Activated CD4-positive, alpha-beta T cell treated with anti-CD3 and anti-CD28 coated beads, Interleukin-2, amount 10 ng/mL, durations not matched to agents 24 days and 14 days (primary cell): ENCODE measurements around the gene PRKAG2. TPM values are rescaled to one million over a fixed set of nuclear protein-coding genes. Genes with fewer than 3 reads are reported as not detected.
"Not testable (repeated sequence)": the region's sequence is repeated elsewhere in the genome, so short reads cannot be mapped to it uniquely, and the experiment has no call there.

Experiments used
- DNase-seq: peaks from one replicate; pipeline ENCODE4 v3.0.0; 2022
- H3K27ac Mint-ChIP-seq: one replicate; pipeline ENCODE4 v1.8.0; 2022; ENCODE audit warnings: mild to moderate bottlenecking, mixed read lengths
- H3K27me3 Mint-ChIP-seq: one replicate; pipeline ENCODE4 v1.8.0; 2022; ENCODE audit warnings: mixed read lengths
- H3K36me3 Mint-ChIP-seq: one replicate; pipeline ENCODE4 v1.8.0; 2022; ENCODE audit warnings: low read depth, mild to moderate bottlenecking, mixed read lengths
- H3K4me1 Mint-ChIP-seq: one replicate; pipeline ENCODE4 v1.8.0; 2021; ENCODE audit warnings: mixed read lengths
- H3K4me3 Mint-ChIP-seq: one replicate; pipeline ENCODE4 v1.8.0; 2022; ENCODE audit warnings: mild to moderate bottlenecking, moderate library complexity, mixed read lengths
- H3K9me3 Mint-ChIP-seq: one replicate; pipeline ENCODE4 v1.8.0; 2021; ENCODE audit warnings: mixed read lengths
- intact Hi-C: fragments of 100-400 bp; cut with micrococcal nuclease; formaldehyde crosslinking; loops from one replicate; pipeline ENCODE4 v1.15.1; 2023
- total RNA-seq: library from RNA; stranded (reverse); gene quantifications from 2 replicates; pipeline ENCODE4 v1.2.3, GENCODE V29; 2022

PRKAG2 gene
- total RNA-seq, 1 donor from 2014 or later, result 14.3 TPM

- H3K4me1 Mint-ChIP-seq, H3K36me3 Mint-ChIP-seq, H3K4me3 Mint-ChIP-seq, H3K27me3 Mint-ChIP-seq, H3K27ac Mint-ChIP-seq, DNase-seq, intact Hi-C loops, H3K9me3 Mint-ChIP-seq: not testable (repeated sequence)
Observed at GRCh38 chr7:151748021-151748420, 128.9 kb downstream of the PRKAG2 start.

GRCh38 chr7:151745706-151746105 is 131.2 kb downstream of the PRKAG2 start:
- intact Hi-C loops, result no loop called here
- no peak overlapping the region for H3K4me3 Mint-ChIP-seq
- H3K27me3 Mint-ChIP-seq, result no peaks in the 10 kb centered on the region
- no peaks in the 10 kb centered on the region for H3K9me3 Mint-ChIP-seq
- H3K4me1 Mint-ChIP-seq, result peaks cover 12% of the 10 kb centered on the region
- no peaks in the 10 kb centered on the region for H3K36me3 Mint-ChIP-seq
- no peak overlapping the region for H3K27ac Mint-ChIP-seq
- no peak for DNase-seq

- intact Hi-C loops, result no loop called here
Observed at GRCh38 chr7:151744656-151745638, 132.0 kb downstream of the PRKAG2 start.

GRCh38 chr7:151744051-151744580 is 132.8 kb downstream of the PRKAG2 start:
- H3K27me3 Mint-ChIP-seq, result no peaks in the 10 kb centered on the region
- DNase-seq, result no peak
- H3K4me3 Mint-ChIP-seq, result no peak overlapping the region
- no peaks in the 10 kb centered on the region for H3K36me3 Mint-ChIP-seq
- intact Hi-C loops, result no loop called here
- H3K9me3 Mint-ChIP-seq, result no peaks in the 10 kb centered on the region
- H3K27ac Mint-ChIP-seq, result no peak overlapping the region
- H3K4me1 Mint-ChIP-seq, result peaks cover 12% of the 10 kb centered on the region

More at GRCh38 chr7:151744656-151745638, 132.0 kb downstream of the PRKAG2 start:
- H3K36me3 Mint-ChIP-seq, result no peaks in the 10 kb centered on the region
- no peak overlapping the region for H3K4me3 Mint-ChIP-seq
- peaks cover 12% of the 10 kb centered on the region for H3K4me1 Mint-ChIP-seq
- no peaks in the 10 kb centered on the region for H3K27me3 Mint-ChIP-seq
- DNase-seq, result no peak
- no peaks in the 10 kb centered on the region for H3K9me3 Mint-ChIP-seq
- no peak overlapping the region for H3K27ac Mint-ChIP-seq

- no peak overlapping the region for H3K27ac Mint-ChIP-seq
- no peak for DNase-seq
- no peaks in the 10 kb centered on the region for H3K9me3 Mint-ChIP-seq
- H3K4me1 Mint-ChIP-seq, result peaks cover 12% of the 10 kb centered on the region
- no peaks in the 10 kb centered on the region for H3K36me3 Mint-ChIP-seq
- intact Hi-C loops, result no loop called here
- H3K27me3 Mint-ChIP-seq, result no peaks in the 10 kb centered on the region
- no peak overlapping the region for H3K4me3 Mint-ChIP-seq
Observed at GRCh38 chr7:151743481-151743983, 133.4 kb downstream of the PRKAG2 start.

GRCh38 chr7:151742713-151743480 is 134.0 kb downstream of the PRKAG2 start:
- Mint-ChIP-seq H3K36me3 (no peaks in the 10 kb centered on the region), H3K27me3 (no peaks in the 10 kb centered on the region), H3K27ac (no peak overlapping the region), H3K4me1 (peaks cover 12% of the 10 kb centered on the region), H3K4me3 (no peak overlapping the region), H3K9me3 (no peaks in the 10 kb centered on the region)
- no peak for DNase-seq
- intact Hi-C loops, result no loop called here

- no peaks in the 10 kb centered on the region for H3K9me3 Mint-ChIP-seq
- peaks cover 9% of the 10 kb centered on the region for H3K4me1 Mint-ChIP-seq
- H3K27me3 Mint-ChIP-seq, result no peaks in the 10 kb centered on the region
- no peak overlapping the region for H3K27ac Mint-ChIP-seq
- DNase-seq, result no peak
- no peaks in the 10 kb centered on the region for H3K36me3 Mint-ChIP-seq
- no peak overlapping the region for H3K4me3 Mint-ChIP-seq
- intact Hi-C loops, result no loop called here
Observed at GRCh38 chr7:151741585-151741984, 135.3 kb downstream of the PRKAG2 start.

- no peak for DNase-seq
- Mint-ChIP-seq H3K27me3 (no peaks in the 10 kb centered on the region), H3K9me3 (no peaks in the 10 kb centered on the region), H3K36me3 (no peaks in the 10 kb centered on the region), H3K27ac (no peak overlapping the region), H3K4me3 (no peak overlapping the region), H3K4me1 (peaks cover 9% of the 10 kb centered on the region)
- intact Hi-C loops, result no loop called here
Observed at GRCh38 chr7:151740081-151740851, 136.6 kb downstream of the PRKAG2 start.

- Mint-ChIP-seq H3K27me3 (no peaks in the 10 kb centered on the region), H3K36me3 (no peaks in the 10 kb centered on the region), H3K27ac (no peak overlapping the region), H3K9me3 (no peaks in the 10 kb centered on the region), H3K4me1 (peaks cover 9% of the 10 kb centered on the region), H3K4me3 (no peak overlapping the region)
- DNase-seq, result no peak
- intact Hi-C loops, result no loop called here
Observed at GRCh38 chr7:151738925-151739324, 138.0 kb downstream of the PRKAG2 start.

GRCh38 chr7:151736403-151736909 is 140.5 kb downstream of the PRKAG2 start:
- H3K27me3 Mint-ChIP-seq, result no peaks in the 10 kb centered on the region
- no peak overlapping the region for H3K27ac Mint-ChIP-seq
- H3K9me3 Mint-ChIP-seq, result no peaks in the 10 kb centered on the region
- H3K4me1 Mint-ChIP-seq, result no peaks in the 10 kb centered on the region
- DNase-seq, result no peak
- no peak overlapping the region for H3K4me3 Mint-ChIP-seq
- no peaks in the 10 kb centered on the region for H3K36me3 Mint-ChIP-seq
- intact Hi-C loops, result no loop called here

GRCh38 chr7:151735851-151736402 is 141.0 kb downstream of the PRKAG2 start:
- Mint-ChIP-seq H3K36me3 (no peaks in the 10 kb centered on the region), H3K27ac (no peak overlapping the region), H3K9me3 (no peaks in the 10 kb centered on the region), H3K27me3 (no peaks in the 10 kb centered on the region), H3K4me1 (no peaks in the 10 kb centered on the region), H3K4me3 (no peak overlapping the region)
- DNase-seq, result no peak
- intact Hi-C loops, result no loop called here

- Mint-ChIP-seq H3K27me3 (no peaks in the 10 kb centered on the region), H3K4me1 (no peaks in the 10 kb centered on the region), H3K36me3 (no peaks in the 10 kb centered on the region), H3K9me3 (no peaks in the 10 kb centered on the region), H3K4me3 (no peak overlapping the region), H3K27ac (no peak overlapping the region)
- intact Hi-C loops, result no loop called here
- DNase-seq, result no peak
Observed at GRCh38 chr7:151735186-151735850, 141.6 kb downstream of the PRKAG2 start.
